Heart left ventricle (tissue), 16 donors: ENCODE measurements around the gene RBM47. TPM values are rescaled to one million over a fixed set of nuclear protein-coding genes. Genes with fewer than 3 reads are reported as not detected.

Experiments
- ATAC-seq, 4 donors: fragments of 200-7000 bp; cut with Tn5 transposase; one replicate each; pipeline ENCODE4 v1.9.1; 2020 to 2022; ENCODE audit warnings: moderate library complexity in 4 of 4, mild to moderate bottlenecking in 3 of 4, moderate number of reproducible peaks in 1 of 4
- DNase-seq, 5 donors: peaks; one replicate each; pipeline ENCODE4 v3.0.0-alpha.2; 2020
- H3K27ac ChIP-seq, 12 donors: fragments of 200-600 bp; sonication (generic) in 4 of 12; one replicate each; pipeline versions ENCODE4 v1.5.0 to v1.8.0; 2016 to 2022; ENCODE audit warnings: mild to moderate bottlenecking in 2 of 12
- H3K27me3 ChIP-seq, 9 donors: fragments of 200-600 bp; sonication (generic) in 2 of 9; one replicate each; pipeline versions ENCODE4 v1.5.1 to v1.8.0; 2016 to 2022; ENCODE audit warnings: mild to moderate bottlenecking in 3 of 9
- H3K36me3 ChIP-seq, 9 donors: fragments of 200-600 bp; sonication (generic) in 2 of 9; one replicate each; pipeline versions ENCODE4 v1.5.0 to v1.8.0; 2018 to 2022; ENCODE audit warnings: mild to moderate bottlenecking in 2 of 9
- H3K4me1 ChIP-seq, 12 donors: fragments of 200-600 bp; sonication (generic) in 4 of 12; one replicate each; pipeline versions ENCODE4 v1.5.0 to v1.8.0; 2016 to 2022; ENCODE audit warnings: mild to moderate bottlenecking in 3 of 12
- H3K4me3 ChIP-seq, 12 donors: fragments of 200-600 bp; sonication (generic) in 4 of 12; one replicate each; pipeline versions ENCODE4 v1.5.0 to v1.8.0; 2017 to 2022; ENCODE audit warnings: mild to moderate bottlenecking in 9 of 12, moderate library complexity in 4 of 12
- H3K9me3 ChIP-seq, 12 donors: fragments of 200-600 bp; sonication (generic) in 4 of 12; one replicate each; pipeline versions ENCODE4 v1.5.0 to v1.8.0; 2016 to 2022; ENCODE audit warnings: mild to moderate bottlenecking in 1 of 12
- CTCF ChIP-seq, 12 donors: fragments of 200-600 bp; sonication (generic) in 4 of 12; IDR thresholded peaks; one replicate each; pipeline versions ENCODE4 v1.5.0 to v1.8.0; 2018 to 2022; ENCODE audit warnings: antibody characterized with exemption in 12 of 12, mild to moderate bottlenecking in 5 of 12
- POLR2A ChIP-seq, 2 donors: fragments of 450-650 bp; IDR thresholded peaks; one replicate each; pipeline ENCODE4 v1.6.1; 2017; ENCODE audit warnings: antibody characterized with exemption in 2 of 2, mild to moderate bottlenecking in 2 of 2, moderate library complexity in 2 of 2
- WGBS, 4 donors: extraction: QIAGEN DNeasy Blood & Tissue Kit in 2 of 4; methylation state at CpG; one replicate each; pipeline versions ENCODE4 v1.1.5 to v1.1.7; 2013 to 2018; 5-methylcytosine and 5-hydroxymethylcytosine counted together
- intact Hi-C, 10 donors: fragments of 100-400 bp; cut with DNase I; formaldehyde crosslinking; loops; one replicate each; pipeline versions ENCODE4 v1.11.1 to v1.14.2; 2022
- polyA plus RNA-seq, 2 donors: library from polyadenylated mRNA; stranded (reverse); fragments of 200-250 nt; gene quantifications; one replicate each; pipeline ENCODE4 v1.2.3, GENCODE V29; 2013
- total RNA-seq, 9 donors: library from RNA; depleted of rRNA in 2 of 9; stranded (reverse); fragments of >200 nt in 2 of 9; fragmentation: NEBNext Ultra II Directional in 3 of 9; extraction: Animal tissue kit (Norgen Biotek cat#: 25700) in 3 of 9; gene quantifications; one replicate each; pipeline versions ENCODE4 v1.1.0 to v1.2.4, GENCODE V29; 2016 to 2023
- donor health status: ischemic (EF 13 %, LVEDD 7.1; RV severe dilation, severe dysfunction).
- donor health status: healthy with polysubstance abuse.
- donor health status: DM: no; HTN: yes; CAD: no.
- donor health status: DM: no; HTN: no; CAD: no.
- donor health status: ischemic (EF 25% LVEDD 6.9; RV normal size, moderate dysfunction).
- donor health status: ischemic (EF 25% LVEDD 5.7; RV mildly dilated, moderate dysfunction).
- donor health status: healthy.
- donor health status: DM: yes; HTN: yes; CAD: no.
- donor health status: ischemic (EF 35%, LVEDD 5.7; RV mildly dilated, moderate dysfunction).
- donor health status: nonischemic (EF 11% LVEDD 7.7; RV severe dilation, severe dysfunction).
- donor health status: DM: yes; HTN: yes; CAD: no.
- donor health status: PGD.
- donor health status: ischemic (EF 29% LVEDD 5.4; RV normal size, mild dysfunction).
- donor health status: nonischemic (EF 23%, LVEDD 6.1; RV moderate dilation, normal function).

Gene RBM47
- total and polyA plus RNA-seq, 11 donors: 0.50 to 29.9 (median 3.5) TPM

- DNase-seq: no peak
- intact Hi-C loops: no loop called here
- H3K9me3 ChIP-seq: no peaks in the 10 kb centered on the region
- no peak for ATAC-seq
- peaks cover 0 to 2% (median 0%) of the 10 kb centered on the region in 9 donors for H3K27me3 ChIP-seq
- no peak overlapping the region for H3K27ac ChIP-seq
- H3K36me3 ChIP-seq: no peaks in the 10 kb centered on the region
- H3K4me3 ChIP-seq: no peak overlapping the region
- TF ChIP-seq POLR2A (IDR thresholded peaks at IDR 0.05) (no peak), CTCF (IDR thresholded peaks at IDR 0.05) (no peak)
- no peaks in the 10 kb centered on the region for H3K4me1 ChIP-seq
- WGBS, 4 donors: 90 to 95% (median 93%) methylated on average over 5 of the region's 5 CpGs
These were observed 174.2 kb downstream of the RBM47 start for GRCh38 chr4:40455340-40455902.

- Histone ChIP-seq H3K27ac (no peak overlapping the region), H3K4me1 (no peaks in the 10 kb centered on the region), H3K36me3 (no peaks in the 10 kb centered on the region), H3K9me3 (no peaks in the 10 kb centered on the region), H3K4me3 (no peak overlapping the region), H3K27me3 (no peaks in the 10 kb centered on the region)
- TF ChIP-seq CTCF (IDR thresholded peaks at IDR 0.05) (no peak), POLR2A (IDR thresholded peaks at IDR 0.05) (no peak)
- no peak for DNase-seq
- ATAC-seq: no peak
- intact Hi-C loops: no loop called here
- 82 to 87% (median 83%) methylated on average over 2 of the region's 2 CpGs for WGBS, 4 donors
These were observed 174.8 kb downstream of the RBM47 start for GRCh38 chr4:40454816-40455215.

GRCh38 chr4:40453912-40454311 is 175.8 kb downstream of the RBM47 start:
- no peaks in the 10 kb centered on the region for H3K9me3 ChIP-seq
- intact Hi-C loops: no loop called here

GRCh38 chr4:40448875-40449274 is 180.8 kb downstream of the RBM47 start:
- intact Hi-C loops: no loop called here
- H3K9me3 ChIP-seq: no peaks in the 10 kb centered on the region
- no peaks in the 10 kb centered on the region for H3K27me3 ChIP-seq
- TF ChIP-seq CTCF (IDR thresholded peaks at IDR 0.05) (no peak), POLR2A (IDR thresholded peaks at IDR 0.05) (no peak)
- H3K4me1 ChIP-seq: no peaks in the 10 kb centered on the region
- no peak overlapping the region for H3K4me3 ChIP-seq
- WGBS, 4 donors: 80 to 87% (median 83%) methylated on average over 4 of the region's 4 CpGs
- DNase-seq: no peak
- H3K27ac ChIP-seq: no peak overlapping the region
- ATAC-seq: no peak
- no peaks in the 10 kb centered on the region for H3K36me3 ChIP-seq

More at GRCh38 chr4:40453912-40454311, 175.8 kb downstream of the RBM47 start:
- DNase-seq (no peak), ATAC-seq (no peak)
- WGBS, 4 donors: 86 to 92% (median 90%) methylated on average over 6 of the region's 6 CpGs
- Histone ChIP-seq H3K4me1 (no peaks in the 10 kb centered on the region), H3K36me3 (no peaks in the 10 kb centered on the region), H3K27me3 (no peaks in the 10 kb centered on the region), H3K4me3 (no peak overlapping the region), H3K27ac (no peak overlapping the region)
- no peak for TF ChIP-seq CTCF (IDR thresholded peaks at IDR 0.05)
- TF ChIP-seq POLR2A (IDR thresholded peaks at IDR 0.05): no peak
